ENCODE results near the gene KCNQ1OT1. TPM values are rescaled to one million over a fixed set of nuclear protein-coding genes. Genes with fewer than 3 reads are reported as not detected.

The KCNQ1OT1 gene
- total and polyA plus RNA-seq, 9 of the 15 experiments (the other 6 are each of a cell fraction or from before 2014, with no cell fraction given): 0.04 to 2.3 (median 0.74) TPM

DNA sequence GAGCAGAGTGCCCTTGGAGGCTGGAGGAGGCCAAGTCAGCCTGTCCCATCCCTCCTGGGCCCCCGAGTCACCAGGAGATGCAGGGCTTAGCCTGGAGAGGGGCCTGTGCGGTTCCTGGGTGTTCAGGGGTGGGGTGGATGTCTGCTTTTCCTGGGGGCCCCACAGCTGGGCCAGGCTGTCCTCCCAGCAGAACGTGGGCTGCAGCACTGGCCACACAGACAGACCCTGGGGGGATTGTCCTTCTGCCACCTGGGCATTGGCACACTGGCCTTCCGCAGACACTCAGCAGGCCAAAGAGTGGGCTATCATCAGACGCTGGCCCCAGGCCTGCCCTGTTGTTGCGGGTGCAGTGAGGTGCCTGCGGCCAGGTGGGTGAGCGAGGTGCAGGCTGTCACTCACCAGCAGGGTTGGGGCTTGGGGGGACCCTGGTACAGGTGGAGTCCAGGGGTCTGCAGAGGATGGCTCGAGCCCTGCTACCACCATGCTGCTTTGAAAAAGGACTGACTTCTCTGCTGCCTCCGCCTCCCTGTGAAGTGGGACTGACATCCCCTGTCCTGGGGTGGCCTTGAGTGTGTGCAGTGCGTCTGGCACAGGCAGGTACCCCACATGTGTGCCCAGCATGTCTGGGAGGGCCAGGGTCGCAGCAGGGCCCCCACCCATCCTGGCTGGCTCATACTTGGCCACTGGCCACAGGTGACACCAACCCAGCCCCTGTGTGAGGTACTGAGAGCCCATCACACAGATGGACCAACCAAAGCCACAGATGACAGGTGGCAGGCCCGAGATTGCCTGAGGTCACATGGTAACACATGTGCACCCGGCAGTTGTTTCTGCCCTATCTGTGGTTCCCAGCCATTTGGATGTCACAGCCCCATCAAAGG, 39.0 kb upstream of the KCNQ1OT1 start (continued):
- TF ChIP-seq, protein P1, sequence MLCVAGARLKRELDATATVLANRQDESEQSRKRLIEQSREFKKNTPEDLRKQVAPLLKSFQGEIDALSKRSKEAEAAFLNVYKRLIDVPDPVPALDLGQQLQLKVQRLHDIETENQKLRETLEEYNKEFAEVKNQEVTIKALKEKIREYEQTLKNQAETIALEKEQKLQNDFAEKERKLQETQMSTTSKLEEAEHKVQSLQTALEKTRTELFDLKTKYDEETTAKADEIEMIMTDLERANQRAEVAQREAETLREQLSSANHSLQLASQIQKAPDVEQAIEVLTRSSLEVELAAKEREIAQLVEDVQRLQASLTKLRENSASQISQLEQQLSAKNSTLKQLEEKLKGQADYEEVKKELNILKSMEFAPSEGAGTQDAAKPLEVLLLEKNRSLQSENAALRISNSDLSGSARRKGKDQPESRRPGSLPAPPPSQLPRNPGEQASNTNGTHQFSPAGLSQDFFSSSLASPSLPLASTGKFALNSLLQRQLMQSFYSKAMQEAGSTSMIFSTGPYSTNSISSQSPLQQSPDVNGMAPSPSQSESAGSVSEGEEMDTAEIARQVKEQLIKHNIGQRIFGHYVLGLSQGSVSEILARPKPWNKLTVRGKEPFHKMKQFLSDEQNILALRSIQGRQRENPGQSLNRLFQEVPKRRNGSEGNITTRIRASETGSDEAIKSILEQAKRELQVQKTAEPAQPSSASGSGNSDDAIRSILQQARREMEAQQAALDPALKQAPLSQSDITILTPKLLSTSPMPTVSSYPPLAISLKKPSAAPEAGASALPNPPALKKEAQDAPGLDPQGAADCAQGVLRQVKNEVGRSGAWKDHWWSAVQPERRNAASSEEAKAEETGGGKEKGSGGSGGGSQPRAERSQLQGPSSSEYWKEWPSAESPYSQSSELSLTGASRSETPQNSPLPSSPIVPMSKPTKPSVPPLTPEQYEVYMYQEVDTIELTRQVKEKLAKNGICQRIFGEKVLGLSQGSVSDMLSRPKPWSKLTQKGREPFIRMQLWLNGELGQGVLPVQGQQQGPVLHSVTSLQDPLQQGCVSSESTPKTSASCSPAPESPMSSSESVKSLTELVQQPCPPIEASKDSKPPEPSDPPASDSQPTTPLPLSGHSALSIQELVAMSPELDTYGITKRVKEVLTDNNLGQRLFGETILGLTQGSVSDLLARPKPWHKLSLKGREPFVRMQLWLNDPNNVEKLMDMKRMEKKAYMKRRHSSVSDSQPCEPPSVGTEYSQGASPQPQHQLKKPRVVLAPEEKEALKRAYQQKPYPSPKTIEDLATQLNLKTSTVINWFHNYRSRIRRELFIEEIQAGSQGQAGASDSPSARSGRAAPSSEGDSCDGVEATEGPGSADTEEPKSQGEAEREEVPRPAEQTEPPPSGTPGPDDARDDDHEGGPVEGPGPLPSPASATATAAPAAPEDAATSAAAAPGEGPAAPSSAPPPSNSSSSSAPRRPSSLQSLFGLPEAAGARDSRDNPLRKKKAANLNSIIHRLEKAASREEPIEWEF (CRISPR knock-in tag; IDR thresholded peaks at IDR 0.05): no peak
- TF ChIP-seq MCM7 (IDR thresholded peaks at IDR 0.05) (no peak), SAP30 (IDR thresholded peaks at IDR 0.05; ENCODE audit: borderline replicate concordance, insufficient read depth, low read depth, low read length, poor library complexity, severe bottlenecking) (no peak), CBX1 (IDR thresholded peaks at IDR 0.05; ENCODE audit: low read depth) (no peak), NCOA6 (IDR thresholded peaks at IDR 0.05) (no peak), SETDB1 (IDR thresholded peaks at IDR 0.05; ENCODE audit: low read length) (no peak), ZNF12 (CRISPR knock-in tag; IDR thresholded peaks at IDR 0.05) (no peak), ZFP36 (IDR thresholded peaks at IDR 0.05; ENCODE audit: low read depth, low read length, partially characterized antibody) (no peak), TAL1 (IDR thresholded peaks at IDR 0.05) (peak; percentile 61), BRF1 (IDR thresholded peaks at IDR 0.05; ENCODE audit: borderline replicate concordance, extremely low read depth, insufficient read length) (no peak), TEAD4 (IDR thresholded peaks at IDR 0.05; ENCODE audit: low read length) (peak; percentile 68), TEAD4 (CRISPR knock-in tag; IDR thresholded peaks at IDR 0.05; ENCODE audit: borderline replicate concordance) (no peak), CBFB (CRISPR knock-in tag; IDR thresholded peaks at IDR 0.05) (0 out of 2 replicates have a peak, but pooled peaks have one; percentile 6), MEIS2 (IDR thresholded peaks at IDR 0.05; ENCODE audit: partially characterized antibody) (peak; percentile 24)
- TF ChIP-seq, protein P2, sequence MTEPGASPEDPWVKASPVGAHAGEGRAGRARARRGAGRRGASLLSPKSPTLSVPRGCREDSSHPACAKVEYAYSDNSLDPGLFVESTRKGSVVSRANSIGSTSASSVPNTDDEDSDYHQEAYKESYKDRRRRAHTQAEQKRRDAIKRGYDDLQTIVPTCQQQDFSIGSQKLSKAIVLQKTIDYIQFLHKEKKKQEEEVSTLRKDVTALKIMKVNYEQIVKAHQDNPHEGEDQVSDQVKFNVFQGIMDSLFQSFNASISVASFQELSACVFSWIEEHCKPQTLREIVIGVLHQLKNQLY (CRISPR knock-in tag; conservative IDR thresholded peaks at IDR 0.05): no peak
- TF ChIP-seq, protein P3, sequence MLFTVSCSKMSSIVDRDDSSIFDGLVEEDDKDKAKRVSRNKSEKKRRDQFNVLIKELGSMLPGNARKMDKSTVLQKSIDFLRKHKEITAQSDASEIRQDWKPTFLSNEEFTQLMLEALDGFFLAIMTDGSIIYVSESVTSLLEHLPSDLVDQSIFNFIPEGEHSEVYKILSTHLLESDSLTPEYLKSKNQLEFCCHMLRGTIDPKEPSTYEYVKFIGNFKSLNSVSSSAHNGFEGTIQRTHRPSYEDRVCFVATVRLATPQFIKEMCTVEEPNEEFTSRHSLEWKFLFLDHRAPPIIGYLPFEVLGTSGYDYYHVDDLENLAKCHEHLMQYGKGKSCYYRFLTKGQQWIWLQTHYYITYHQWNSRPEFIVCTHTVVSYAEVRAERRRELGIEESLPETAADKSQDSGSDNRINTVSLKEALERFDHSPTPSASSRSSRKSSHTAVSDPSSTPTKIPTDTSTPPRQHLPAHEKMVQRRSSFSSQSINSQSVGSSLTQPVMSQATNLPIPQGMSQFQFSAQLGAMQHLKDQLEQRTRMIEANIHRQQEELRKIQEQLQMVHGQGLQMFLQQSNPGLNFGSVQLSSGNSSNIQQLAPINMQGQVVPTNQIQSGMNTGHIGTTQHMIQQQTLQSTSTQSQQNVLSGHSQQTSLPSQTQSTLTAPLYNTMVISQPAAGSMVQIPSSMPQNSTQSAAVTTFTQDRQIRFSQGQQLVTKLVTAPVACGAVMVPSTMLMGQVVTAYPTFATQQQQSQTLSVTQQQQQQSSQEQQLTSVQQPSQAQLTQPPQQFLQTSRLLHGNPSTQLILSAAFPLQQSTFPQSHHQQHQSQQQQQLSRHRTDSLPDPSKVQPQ (CRISPR knock-in tag; IDR thresholded peaks at IDR 0.05; ENCODE audit: borderline replicate concordance): no peak
- TF ChIP-seq, protein P4, sequence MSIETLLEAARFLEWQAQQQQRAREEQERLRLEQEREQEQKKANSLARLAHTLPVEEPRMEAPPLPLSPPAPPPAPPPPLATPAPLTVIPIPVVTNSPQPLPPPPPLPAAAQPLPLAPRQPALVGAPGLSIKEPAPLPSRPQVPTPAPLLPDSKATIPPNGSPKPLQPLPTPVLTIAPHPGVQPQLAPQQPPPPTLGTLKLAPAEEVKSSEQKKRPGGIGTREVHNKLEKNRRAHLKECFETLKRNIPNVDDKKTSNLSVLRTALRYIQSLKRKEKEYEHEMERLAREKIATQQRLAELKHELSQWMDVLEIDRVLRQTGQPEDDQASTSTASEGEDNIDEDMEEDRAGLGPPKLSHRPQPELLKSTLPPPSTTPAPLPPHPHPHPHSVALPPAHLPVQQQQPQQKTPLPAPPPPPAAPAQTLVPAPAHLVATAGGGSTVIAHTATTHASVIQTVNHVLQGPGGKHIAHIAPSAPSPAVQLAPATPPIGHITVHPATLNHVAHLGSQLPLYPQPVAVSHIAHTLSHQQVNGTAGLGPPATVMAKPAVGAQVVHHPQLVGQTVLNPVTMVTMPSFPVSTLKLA (conservative IDR thresholded peaks at IDR 0.05): 0 out of 4 replicates have a peak, but pooled peaks of 1 of the 2 experiments have one; percentile 46
